GM21381 (cell line): ENCODE data around the gene CCNY.
"Not testable (repeated sequence)": the region's sequence is repeated elsewhere in the genome, so short reads cannot be mapped to it uniquely, and the experiment has no call there.

Source experiments
- ATAC-seq: cut with Tn5 transposase; IDR thresholded peaks from one replicate; pipeline ENCODE4 v1.9.1; 2021; ENCODE audit warnings: mild to moderate bottlenecking, moderate library complexity; ENCODE audit not compliant: unreplicated experiment

The CCNY gene

GRCh38 chr10:35400595-35401268 is 64.4 kb downstream of the CCNY start:
- no peak for ATAC-seq

GRCh38 chr10:35403491-35403890 is 67.2 kb downstream of the CCNY start:
- ATAC-seq: not testable (repeated sequence)

GRCh38 chr10:35404077-35404476 is 67.8 kb downstream of the CCNY start:
- not testable (repeated sequence) for ATAC-seq

- ATAC-seq: not testable (repeated sequence)
Observed at GRCh38 chr10:35406003-35406630, 69.8 kb downstream of the CCNY start.

GRCh38 chr10:35407696-35408095 is 71.4 kb downstream of the CCNY start:
- not testable (repeated sequence) for ATAC-seq

GRCh38 chr10:35409094-35409582 is 72.8 kb downstream of the CCNY start:
- ATAC-seq: no peak

- ATAC-seq: no peak
Observed at GRCh38 chr10:35409808-35410207, 73.5 kb downstream of the CCNY start.

- ATAC-seq: no peak
Observed at GRCh38 chr10:35412003-35412723, 75.9 kb downstream of the CCNY start.

GRCh38 chr10:35412900-35413491 is 76.7 kb downstream of the CCNY start:
- no peak for ATAC-seq

- no peak for ATAC-seq
Observed at GRCh38 chr10:35413985-35414861, 77.9 kb downstream of the CCNY start.

GRCh38 chr10:35415505-35415904 is 79.2 kb downstream of the CCNY start:
- ATAC-seq: no peak

- no peak for ATAC-seq
Observed at GRCh38 chr10:35416619-35417312, 80.5 kb downstream of the CCNY start.

GRCh38 chr10:35417313-35417625 is 81.0 kb downstream of the CCNY start:
- no peak for ATAC-seq

GRCh38 chr10:35417795-35418194 is 81.5 kb downstream of the CCNY start:
- no peak for ATAC-seq

- not testable (repeated sequence) for ATAC-seq
Observed at GRCh38 chr10:35418580-35418979, 82.3 kb downstream of the CCNY start.

GRCh38 chr10:35420044-35420443 is 83.7 kb downstream of the CCNY start:
- ATAC-seq: no peak

GRCh38 chr10:35420827-35421552 is 84.7 kb downstream of the CCNY start:
- ATAC-seq: no peak

- no peak for ATAC-seq
Observed at GRCh38 chr10:35421553-35422178, 85.4 kb downstream of the CCNY start.

- ATAC-seq: no peak
Observed at GRCh38 chr10:35422228-35422627, 85.9 kb downstream of the CCNY start.
